CD4-positive, alpha-beta T cell treated with Interleukin-6 for 4 hours (primary cell): ENCODE data around the gene CA10.

Experiments
- DNase-seq: peaks from one replicate; pipeline ENCODE4 v3.0.0-alpha.2; 2020; ENCODE audit warnings: mixed read lengths

The CA10 gene

DNA sequence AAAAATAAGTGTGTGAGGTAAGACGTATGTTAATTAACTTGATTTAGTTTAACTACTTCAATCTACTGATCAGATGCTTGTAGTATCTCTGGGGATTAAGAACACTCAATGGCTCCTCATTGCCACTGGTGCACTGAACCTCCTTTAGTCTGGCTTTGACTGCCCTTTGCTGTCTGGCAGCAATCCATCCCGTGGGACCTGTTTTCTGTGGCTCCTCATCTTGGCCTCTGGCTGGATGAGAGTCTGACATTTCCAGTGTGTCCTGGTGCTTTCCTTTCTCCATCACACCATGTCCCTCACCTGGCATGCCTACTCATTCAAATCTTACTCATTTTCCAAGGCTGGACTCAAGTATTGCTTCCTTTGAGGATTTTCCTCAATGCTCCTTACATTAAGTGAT, 212.2 kb downstream of the CA10 start:
- no peak for DNase-seq

DNA sequence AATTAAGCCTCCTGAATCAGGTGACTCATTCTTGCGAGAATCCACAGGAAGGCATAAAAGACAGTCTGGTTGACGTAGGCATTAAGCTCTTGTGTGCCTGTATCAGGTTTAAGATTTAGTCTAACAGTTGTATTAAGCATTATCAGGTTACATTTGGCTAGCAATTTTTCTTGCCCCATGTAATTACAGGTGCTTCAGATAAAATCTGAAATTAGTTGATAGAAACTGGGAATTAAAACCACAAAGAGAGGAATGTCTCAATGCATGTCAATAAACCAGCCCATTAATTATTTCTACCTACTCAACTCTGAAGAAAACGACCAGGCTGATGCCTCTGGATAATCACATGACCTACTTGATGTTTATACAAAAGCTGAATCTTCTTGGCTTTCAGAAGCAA, 217.2 kb downstream of the CA10 start:
- DNase-seq = no peak

DNA sequence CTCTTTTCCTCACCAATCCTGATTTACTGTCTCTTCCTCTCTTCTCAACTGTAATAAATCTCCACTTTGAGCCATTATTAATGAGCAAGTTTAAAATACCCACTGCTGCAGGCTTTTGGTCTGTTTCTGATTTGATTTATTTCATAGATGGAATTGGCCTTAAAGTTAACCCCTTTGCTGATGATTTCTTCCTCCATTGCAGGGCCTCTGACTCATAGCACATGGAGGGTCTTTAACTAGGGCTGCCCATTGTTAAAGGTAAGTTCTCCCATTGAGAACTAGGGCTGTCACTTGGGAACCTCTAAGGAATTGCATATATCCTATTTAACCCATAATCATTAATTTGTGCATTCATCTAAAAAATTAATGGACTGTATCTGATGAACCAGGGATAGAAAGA, 221.2 kb downstream of the CA10 start:
- DNase-seq = no peak

DNA sequence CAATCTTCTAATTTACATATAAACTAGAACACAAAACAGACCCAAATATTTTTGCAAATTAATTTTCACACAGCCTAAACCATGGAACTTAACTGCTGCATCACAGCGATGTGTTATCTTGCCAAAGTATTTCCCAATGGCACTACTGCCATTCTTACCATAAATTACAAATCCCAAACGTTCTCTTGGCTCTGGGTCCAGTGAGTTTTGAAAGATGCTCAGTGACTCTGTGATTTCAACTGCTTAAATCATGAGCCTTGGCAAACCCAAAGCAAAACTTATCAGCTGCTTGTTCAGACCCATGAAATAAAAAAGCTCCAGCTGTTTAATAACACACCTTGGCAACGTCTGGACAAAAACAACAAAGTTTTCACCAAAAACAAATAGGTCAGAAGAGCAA, 223.0 kb downstream of the CA10 start:
- DNase-seq = no peak

DNA sequence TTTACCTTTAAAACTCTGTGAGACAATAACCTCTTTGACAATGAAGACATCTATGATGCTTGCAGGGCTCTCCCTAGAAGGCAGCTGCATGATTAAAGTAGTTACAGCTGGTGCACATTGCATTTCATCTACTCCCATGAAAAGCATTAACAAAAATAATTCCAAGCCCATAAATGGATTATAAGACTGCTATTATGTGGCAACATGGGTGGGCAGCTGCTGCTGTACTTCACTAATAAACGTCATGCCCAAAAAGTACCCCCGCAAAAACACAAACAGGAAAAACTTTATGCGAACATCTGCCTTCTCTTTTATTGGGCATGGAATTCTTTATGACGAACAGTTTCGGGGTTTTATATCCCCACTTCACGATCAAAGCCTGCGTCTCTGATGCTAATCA, 224.9 kb downstream of the CA10 start:
- DNase-seq = no peak

DNA sequence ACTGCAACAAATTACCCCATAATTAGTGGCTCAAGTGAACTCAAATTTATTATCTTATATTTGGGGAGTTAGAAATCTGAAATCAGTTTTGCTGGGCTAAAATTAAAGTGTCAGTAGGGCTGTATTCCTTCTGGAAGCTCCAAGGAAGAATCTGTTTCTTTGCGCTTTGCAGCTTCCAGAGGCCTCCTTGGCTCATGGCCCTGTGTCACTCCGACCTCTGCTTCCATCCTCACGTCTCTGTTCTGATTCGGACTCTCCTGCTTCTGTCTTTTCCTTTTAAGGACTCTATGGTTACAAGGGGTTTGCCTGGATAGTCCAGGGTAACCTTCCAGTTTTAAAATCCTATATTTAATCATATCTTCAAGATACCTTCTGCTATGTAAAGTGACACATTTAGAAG, 232.1 kb downstream of the CA10 start:
- DNase-seq = no peak

DNA sequence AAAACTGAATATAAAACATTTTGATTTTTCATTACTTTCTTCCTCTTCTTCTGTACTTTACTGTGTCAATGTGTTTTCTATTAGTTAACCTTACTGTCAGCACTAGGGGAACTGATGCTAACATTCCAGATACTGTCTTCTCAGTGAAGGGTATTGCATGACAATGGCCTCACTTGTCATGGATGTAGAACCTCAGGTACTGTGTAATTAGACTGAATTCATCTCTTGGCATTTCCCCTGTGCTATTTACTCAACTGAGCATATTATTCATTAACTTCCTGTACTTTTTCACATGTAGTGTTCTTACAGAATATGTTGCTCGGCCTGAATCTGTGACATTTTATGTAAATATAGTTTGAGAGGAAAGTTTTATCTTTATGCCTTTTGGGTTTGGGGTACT, 237.0 kb downstream of the CA10 start:
- no peak for DNase-seq

DNA sequence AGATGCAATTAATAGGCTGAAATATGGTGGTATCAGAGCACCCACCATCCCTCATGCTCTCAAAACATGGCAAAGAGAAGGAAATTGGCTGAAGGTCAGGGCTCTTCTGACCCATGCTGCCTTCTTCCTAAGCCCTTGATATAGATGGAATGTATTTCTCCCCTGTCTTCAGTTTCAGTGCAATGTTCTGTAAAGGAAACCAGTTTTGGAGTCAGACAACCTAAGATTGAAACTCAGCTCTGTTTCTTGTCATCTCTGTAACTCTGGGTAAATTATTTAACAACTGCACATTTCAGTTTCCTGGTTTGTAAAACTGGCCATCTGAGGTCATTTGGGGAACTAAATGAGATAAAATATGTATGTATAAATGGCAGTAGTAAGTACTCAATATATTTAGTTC, 243.9 kb downstream of the CA10 start:
- no peak for DNase-seq

DNA sequence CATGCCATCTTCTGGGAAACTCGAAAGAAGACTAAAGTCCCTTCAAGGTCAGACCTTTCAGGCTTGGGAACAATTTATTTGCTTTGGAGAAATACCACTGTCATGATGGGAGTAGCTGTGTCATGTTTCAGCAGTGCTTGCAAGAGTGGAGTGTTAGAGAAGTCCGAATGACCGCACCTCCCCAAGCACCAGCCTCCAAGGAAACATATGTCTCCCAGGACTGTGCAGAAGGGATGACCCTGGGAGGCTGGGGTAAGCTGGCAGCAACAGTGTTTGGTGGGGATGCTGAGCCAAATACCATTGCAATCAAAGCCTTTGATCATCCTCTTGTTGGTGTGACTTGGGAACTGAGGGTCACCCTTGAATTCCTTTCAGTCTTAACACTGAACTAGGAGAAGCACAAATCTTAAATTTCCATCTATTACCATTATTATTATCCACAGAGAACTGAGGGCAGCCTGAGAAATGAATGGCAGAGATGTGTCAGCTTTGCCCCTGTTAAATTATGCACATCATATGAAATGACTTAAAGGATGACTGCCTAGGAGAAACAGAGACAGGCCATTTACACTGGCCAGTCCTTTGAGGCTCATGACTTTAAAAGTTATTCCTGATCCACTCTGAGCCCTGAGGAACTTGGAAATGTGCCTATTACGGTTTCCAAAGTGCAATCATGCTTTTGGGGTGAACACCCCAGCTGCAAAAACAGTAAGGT, 244.9 kb downstream of the CA10 start:
- no peak for DNase-seq

DNA sequence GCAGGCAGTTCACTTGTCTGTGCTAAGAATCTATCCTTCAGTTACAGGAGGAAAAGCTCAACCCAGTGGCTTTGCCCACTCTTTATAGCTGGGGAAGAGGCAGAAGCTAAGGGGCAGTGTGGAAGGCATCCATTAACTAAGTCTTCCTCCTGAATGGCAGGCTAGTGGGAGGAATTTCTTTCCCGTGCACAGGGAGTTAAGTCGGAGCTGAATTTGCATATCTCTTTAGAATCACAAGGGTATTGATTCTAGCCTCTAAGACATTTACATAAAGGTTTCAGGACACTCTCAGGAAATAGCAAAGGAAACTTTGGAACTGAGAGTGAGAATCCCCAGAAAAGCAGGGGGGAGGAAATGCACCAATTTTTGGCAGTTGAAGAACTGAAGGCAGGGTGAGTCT, 245.6 kb downstream of the CA10 start:
- no peak for DNase-seq

DNA sequence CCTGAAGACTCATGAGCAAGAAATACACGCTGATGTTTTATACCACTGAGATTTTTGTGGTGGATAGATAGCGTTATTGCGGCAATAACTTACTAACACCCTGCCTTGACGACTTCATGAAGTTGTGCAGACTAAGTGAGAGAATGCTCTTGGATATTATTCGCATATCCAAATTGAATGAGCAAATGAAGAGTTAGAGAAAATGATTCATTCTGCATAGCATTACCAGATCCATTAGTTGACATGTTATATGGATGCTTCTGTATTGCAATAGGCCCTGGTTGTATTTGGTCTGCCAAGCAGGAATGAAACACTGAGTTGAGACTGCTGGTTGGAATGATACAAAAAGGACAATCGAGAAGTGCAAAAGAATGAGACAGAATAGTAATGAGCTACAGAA, 247.3 kb downstream of the CA10 start:
- no peak for DNase-seq

DNA sequence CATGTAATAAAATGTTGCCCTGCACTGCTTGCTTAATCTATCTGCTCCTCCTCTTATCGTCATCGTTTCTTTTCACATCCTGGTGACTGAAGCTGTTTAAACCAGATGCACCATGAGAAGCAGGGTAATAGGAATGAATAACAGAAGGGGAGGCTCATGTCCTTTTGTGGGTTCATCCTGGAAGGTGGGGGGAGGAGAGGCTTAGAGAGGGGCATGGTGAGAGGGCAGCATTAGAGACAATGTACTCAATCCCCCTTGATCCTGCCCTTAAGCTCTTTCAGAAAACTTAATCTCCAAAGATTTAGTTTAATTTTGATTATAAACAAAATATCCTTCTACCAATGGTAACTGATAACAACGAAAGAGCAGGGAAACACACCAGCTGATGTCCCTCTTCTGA, 248.5 kb downstream of the CA10 start:
- DNase-seq = no peak

DNA sequence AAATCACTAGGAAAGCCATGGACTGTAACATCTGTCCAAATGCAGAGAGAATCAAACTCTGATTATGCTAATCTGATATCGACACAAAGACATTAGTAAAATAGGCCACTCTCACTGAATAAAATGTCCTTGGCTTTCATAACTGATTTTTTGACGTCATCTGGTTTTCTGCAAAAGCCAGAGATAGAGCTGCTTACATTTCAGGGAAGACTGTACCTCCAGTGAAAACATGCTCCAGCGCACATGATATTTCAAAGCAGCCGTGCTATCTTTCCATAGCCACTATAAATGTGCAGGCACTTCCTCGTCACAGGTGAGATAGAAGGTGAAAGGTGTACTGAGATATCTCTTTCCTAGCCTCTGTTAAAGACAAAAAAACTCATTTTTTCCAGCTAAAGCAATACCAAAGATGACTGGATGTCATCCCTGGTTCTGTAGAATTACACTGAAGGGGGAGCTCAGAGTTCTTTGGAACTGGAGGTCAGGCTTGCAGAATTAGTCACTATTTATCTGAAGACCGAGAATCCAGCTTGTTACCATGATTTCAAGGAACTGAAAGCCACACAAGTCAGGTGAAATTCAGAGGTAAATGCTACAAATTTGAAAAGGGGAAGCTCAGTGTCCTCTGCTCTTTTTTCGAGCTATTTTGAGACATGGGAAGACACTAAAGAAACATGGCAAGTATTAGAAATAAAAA, 249.5 kb downstream of the CA10 start:
- DNase-seq = no peak

DNA sequence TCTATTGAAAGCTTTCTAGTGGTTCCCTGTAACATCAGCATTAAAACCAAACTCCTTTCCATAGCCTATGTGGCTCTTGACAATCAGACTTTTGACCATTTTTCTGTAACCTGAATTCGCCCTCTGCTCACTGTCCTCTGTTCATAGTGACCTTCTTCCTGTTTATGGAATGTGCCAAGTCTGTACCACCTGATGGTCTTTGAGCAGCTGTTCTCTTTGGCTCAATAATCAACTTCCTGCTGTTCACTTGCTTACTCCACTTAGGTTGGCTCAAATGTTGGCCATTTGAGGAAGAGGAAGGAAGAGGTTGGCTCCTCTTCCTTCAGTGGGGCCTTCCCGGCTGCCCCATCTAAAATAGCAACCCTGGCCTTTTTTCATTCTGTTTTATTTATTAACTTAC, 251.5 kb downstream of the CA10 start:
- no peak for DNase-seq

DNA sequence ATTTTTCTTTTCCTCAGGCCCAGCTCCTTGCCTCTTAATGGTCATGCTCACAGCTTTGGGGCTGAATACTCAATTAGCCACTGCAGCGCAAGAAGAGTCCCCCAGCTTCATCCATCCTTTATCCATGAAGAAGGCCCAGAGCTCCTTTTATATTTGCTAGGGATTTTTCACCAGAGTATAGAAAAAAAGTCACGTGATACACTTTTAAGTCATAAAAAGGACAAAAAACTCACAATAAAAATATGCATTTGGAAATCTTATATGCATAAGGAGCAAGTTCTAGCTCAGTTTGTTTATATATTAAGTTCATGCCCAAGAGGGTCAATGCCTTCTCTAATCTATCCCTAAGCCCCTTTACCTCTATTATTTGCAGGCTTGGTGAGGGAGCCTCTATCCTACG, 254.1 kb downstream of the CA10 start:
- no peak for DNase-seq

DNA sequence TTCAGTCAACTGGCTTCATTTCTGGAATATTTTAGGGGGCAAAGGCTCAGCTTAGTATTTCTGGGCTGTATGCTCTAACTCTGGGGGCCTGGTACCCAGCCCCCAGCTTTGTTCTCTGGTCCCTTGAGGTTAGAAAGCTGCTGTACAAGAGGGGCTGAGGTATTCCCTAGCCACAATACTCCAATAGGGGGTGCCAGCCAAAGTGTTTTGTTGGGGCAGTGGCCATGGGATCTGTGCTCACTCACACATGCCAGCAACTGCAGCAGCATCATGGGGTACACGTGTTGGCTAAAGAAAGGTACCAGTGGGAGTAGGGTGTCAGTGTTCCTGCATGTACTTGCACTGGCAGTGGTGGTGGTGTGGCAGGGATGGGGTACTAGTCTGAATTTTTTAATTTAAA, 257.3 kb downstream of the CA10 start:
- DNase-seq = no peak

DNA sequence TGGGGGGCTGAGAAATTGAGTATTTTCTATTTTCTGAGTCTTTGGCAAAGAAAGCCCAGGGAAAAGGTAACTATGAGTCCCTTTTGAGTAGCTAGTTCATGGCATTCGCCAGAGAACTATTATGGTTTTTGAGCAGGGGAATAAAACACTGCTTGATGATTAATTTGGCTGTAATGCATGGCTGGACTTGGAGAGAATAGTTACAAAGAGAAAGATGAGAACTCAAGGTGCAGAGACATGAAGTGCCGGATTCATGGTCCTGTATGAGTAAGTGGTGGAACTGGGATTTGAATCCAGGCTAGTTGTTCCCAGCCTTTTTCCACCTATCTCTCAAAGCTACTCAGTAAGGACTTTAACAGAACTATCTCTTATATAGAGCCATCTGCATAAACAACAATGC, 266.6 kb downstream of the CA10 start:
- no peak for DNase-seq

DNA sequence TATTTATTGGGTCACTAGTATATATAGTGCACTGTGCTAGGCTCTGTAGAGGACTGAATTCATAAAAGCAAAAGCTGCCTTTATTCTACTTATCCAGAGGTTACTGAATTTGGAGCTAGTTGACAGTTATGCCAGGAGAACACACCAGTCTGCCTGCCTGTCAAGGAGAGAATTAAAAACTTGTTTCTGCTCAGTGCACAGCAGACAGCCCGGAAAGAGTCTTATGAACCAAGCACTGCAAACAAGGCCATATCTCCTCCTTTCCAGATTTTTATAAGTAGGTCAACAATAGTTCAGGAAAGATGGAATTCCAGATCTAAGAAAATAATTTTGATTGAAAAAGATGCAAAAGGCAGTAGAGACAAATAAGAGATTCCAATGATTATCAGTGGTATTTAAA, 267.8 kb downstream of the CA10 start:
- DNase-seq = no peak

DNA sequence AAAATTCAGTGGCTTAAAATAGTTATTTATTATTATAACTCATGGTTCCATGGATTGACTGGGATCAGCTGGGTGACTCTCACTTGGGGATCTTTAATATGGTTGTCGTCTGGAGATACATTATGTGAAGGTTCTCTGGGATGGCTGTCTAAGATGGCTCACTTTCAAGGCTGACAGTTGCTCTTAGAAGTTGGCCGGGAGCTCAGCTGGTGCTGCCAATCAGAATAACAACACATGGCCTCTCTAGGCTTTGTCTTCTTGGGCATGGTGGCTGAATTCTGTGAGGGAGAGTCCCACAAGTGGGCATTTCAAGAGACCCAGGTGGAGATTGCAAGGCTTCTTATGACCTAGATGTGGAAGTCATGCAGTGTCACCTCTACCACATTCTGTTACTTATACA, 269.7 kb downstream of the CA10 start:
- DNase-seq = no peak

DNA sequence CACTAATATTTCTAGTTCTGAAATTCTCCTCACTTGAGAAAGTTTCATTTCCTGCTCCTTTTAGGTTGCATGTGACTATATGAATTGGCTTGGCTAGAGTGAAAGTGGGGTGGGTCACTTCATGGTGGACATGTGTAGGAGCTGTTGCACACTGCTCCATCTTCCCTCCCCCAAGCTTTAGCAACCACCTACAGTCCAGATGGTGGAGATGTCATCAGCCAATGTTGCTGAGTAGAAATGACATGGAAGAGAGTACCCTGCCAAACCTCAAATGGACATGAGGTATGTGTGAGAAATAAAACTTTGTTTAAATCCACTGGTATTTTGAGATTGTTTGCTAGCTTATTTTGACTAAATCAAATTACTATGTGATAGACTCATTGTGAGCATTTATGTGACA, 281.5 kb downstream of the CA10 start:
- no peak for DNase-seq

DNA sequence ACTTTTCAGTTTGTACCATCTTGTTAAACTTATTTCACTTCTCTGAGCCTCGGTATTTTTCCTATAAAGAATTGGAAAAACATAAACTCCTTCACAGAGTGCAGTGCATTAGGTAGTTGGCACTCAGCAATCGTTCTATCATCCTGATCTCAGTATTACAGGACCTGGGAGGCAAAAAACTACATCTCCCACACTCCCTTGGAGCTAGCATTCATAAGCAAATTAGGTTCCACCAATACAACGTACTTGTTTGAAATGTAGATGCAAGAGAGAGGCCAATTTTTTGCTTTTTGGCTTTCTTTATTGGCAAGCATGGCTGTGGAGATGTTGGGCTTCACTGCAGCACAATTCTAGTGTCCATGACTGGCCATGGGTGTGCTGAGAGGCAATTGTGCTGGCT, 285.2 kb downstream of the CA10 start:
- no peak for DNase-seq

DNA sequence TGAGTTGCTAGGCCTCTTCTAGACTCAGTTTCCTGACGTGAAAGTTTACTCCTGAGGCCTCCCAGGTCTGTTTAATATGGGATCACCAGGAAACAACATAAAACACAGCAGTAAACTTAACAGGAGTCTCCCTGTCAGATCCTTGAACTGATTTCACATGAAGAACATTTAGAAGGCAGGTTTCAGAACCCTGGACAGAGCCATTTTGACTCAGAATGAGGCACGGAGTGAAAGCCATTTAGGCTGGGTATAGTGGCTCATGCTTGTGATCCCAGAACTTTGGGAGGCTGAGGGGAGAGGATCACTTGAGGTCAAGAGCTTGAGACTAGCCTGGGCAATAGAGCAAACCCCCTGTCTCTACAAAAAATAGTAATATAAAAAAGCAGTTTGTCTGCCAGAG, 289.1 kb downstream of the CA10 start:
- no peak for DNase-seq

DNA sequence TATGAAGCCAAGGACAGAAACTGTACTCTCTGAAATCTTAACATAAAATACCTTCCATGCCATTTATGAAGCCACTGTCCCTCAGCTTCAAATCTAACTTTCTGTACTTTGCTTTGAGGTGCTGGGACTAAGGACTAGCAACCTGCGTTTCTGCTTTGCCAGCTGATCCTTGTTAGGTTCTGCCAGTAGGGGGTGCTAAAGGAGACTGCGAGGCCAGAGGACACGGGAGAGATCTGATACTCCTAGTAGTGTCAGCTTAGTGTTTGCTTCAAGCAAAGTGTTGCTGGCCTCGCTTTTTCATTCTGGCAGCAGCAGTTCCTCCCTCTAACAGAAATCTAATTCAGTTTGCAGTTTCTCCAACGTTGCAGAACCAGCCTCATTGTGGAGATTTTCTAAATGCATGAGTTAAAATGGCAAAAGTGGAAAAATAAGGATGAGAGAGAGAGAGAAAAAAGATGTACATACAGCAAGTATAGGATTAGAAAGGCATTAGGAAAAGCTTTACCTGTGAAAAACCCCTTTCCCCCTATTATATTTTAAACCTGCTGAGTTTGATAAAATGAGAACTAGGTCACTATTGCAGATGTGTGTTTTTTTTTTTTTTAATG, 297.5 kb downstream of the CA10 start:
- no peak for DNase-seq

DNA sequence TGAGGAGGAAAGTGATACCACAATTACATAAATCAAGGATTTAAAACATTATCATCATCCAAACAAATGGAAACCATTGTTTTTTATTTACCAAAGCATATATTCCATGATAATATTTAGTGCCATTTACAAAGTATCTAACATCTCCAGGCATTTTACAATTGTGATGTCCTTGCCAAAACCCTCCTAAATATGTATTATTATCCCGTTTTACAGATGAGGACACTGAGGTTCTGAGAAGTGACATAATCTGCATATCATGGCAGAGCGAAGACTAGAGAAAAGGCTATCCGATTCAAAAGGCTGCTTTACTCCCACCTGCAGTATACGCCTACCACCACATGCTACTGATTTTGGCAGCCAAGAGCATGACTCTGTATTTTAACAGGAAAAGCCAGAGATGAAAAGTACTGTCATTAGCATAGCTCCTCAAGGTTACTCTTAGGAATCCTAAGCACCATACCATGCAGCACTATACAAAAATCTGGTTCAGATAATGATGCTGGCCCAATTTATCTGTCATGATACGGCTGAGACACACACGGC, 301.4 kb downstream of the CA10 start:
- no peak for DNase-seq
